ENCODE results near the gene ANKRD29. TPM values are rescaled to one million over a fixed set of nuclear protein-coding genes. Genes with fewer than 3 reads are reported as not detected.

ANKRD29 gene
- total and polyA plus RNA-seq, 2 donors (not counting 3 experiments of a cell fraction or from before 2014, with no cell fraction given), result 0.03 to 2.6 TPM

DNA sequence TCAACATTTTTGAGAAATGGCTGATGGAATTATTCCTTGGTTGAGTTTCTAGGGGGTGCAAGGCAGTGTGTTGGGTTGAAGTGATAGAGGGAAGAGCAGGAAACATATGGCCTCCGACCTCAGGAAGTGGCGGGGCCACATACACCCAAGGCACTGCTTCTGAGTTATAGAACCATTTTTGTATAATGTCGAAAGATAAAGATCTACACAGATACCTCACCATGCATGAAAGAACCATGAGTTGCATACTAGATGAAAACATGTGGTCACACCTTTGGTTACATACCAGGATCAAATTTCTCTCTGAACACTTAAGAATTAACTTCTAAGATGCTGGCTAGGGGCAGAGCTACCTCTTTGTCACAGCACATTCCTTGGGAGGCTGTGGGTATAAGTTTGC, 49.7 kb upstream of the ANKRD29 start:
- no peak overlapping the region for H3K9ac ChIP-seq (replicated peaks; ENCODE audit: extremely low read depth, insufficient read depth, low read length)
- dilution Hi-C loops (cut with MboI; ENCODE audit: extremely low pct_ligation_motif_present, low sequenced_read_pairs) (no loop called here), intact Hi-C loops (cut with micrococcal nuclease) (no loop called here)
- H3K4me1 ChIP-seq (ENCODE audit: control insufficient read depth, extremely low read depth, insufficient read depth, low read length), result no peaks in the 10 kb centered on the region
- DNase-seq (ENCODE audit: low read depth, low spot score) (no peak), FAIRE-seq (no peak)
- H3K79me2 ChIP-seq (ENCODE audit: control insufficient read depth, insufficient read depth, low read length), result no peaks in the 10 kb centered on the region
- ChIA-PET POLR2A (no interaction called here), CTCF (interaction anchor here (1.7 kb wide), 1 partner anchor 9 kb away, joined by 6 read pairs; no protein-coding TSS in a partner anchor)
- H3K36me3 ChIP-seq (ENCODE audit: control insufficient read depth in 2 of 2, extremely low read depth in 1 of 2, insufficient read depth in 2 of 2, low read length in 2 of 2), result no peaks in the 10 kb centered on the region
- H2AFZ ChIP-seq (ENCODE audit: low read depth, low read length), result no peak overlapping the region
- H4K20me1 ChIP-seq (replicated peaks; ENCODE audit: control insufficient read depth, extremely low read depth, insufficient read depth, low read length), result no peaks in the 10 kb centered on the region
- BruUV-seq (replicated peaks), result no TSS peak
- no peaks in the 10 kb centered on the region for H3K9me1 ChIP-seq (replicated peaks; ENCODE audit: control insufficient read depth, extremely low read depth, insufficient read depth, low read length)
- H3K4me3 ChIP-seq (replicated peaks in 1 of 3; ENCODE audit: insufficient read depth in 1 of 3, low read depth in 1 of 3, low read length in 3 of 3), result no peak overlapping the region
- no peaks in the 10 kb centered on the region for H3K27me3 ChIP-seq (ENCODE audit: control insufficient read depth in 2 of 2, insufficient read depth in 2 of 2, low read length in 2 of 2)
- no peaks in the 10 kb centered on the region for H3K9me3 ChIP-seq (replicated peaks; ENCODE audit: control insufficient read depth, insufficient read depth, low read length)
- TF ChIP-seq GATA2 (IDR thresholded peaks at IDR 0.05; ENCODE audit: insufficient read depth, insufficient read length, low read depth, low read length), result peak; percentile 37
- TF ChIP-seq POLR2A (IDR thresholded peaks at IDR 0.05; ENCODE audit: low read depth, low read length), result no peak
- no peak overlapping the region for H3K4me2 ChIP-seq (ENCODE audit: insufficient read depth, low read length)
- H3K27ac ChIP-seq (ENCODE audit: insufficient read depth, low read depth, low read length), result no peak overlapping the region

DNA sequence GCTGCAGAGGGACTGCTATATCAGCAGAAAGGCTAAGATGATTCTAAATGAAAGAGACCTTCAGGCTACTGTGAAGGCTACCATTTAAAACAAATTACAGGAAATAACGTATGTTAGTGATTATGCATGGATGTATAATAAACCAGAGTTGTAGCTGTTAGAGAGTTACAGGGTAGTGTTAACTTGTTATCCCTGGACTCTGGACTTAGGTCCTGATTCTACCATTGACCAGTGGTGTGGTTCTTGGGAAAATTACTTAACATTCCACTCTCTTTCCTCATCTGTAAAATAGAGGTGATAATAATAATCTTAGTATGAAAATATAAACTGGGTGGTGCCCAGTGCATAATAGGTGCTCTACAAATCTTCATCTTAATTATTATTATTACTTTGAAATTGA, 48.7 kb upstream of the ANKRD29 start:
- Histone ChIP-seq H3K4me1 (ENCODE audit: control insufficient read depth, extremely low read depth, insufficient read depth, low read length) (no peaks in the 10 kb centered on the region), H3K36me3 (ENCODE audit: control insufficient read depth in 2 of 2, extremely low read depth in 1 of 2, insufficient read depth in 2 of 2, low read length in 2 of 2) (no peaks in the 10 kb centered on the region), H3K9me1 (replicated peaks; ENCODE audit: control insufficient read depth, extremely low read depth, insufficient read depth, low read length) (no peaks in the 10 kb centered on the region), H3K27me3 (ENCODE audit: control insufficient read depth in 2 of 2, insufficient read depth in 2 of 2, low read length in 2 of 2) (no peaks in the 10 kb centered on the region), H3K79me2 (ENCODE audit: control insufficient read depth, insufficient read depth, low read length) (no peaks in the 10 kb centered on the region), H3K9ac (replicated peaks; ENCODE audit: extremely low read depth, insufficient read depth, low read length) (no peak overlapping the region), H3K4me3 (replicated peaks in 1 of 3; ENCODE audit: insufficient read depth in 1 of 3, low read depth in 1 of 3, low read length in 3 of 3) (no peak overlapping the region), H3K4me2 (ENCODE audit: insufficient read depth, low read length) (no peak overlapping the region), H4K20me1 (replicated peaks; ENCODE audit: control insufficient read depth, extremely low read depth, insufficient read depth, low read length) (no peaks in the 10 kb centered on the region), H3K27ac (ENCODE audit: insufficient read depth, low read depth, low read length) (no peak overlapping the region), H2AFZ (ENCODE audit: low read depth, low read length) (no peak overlapping the region), H3K9me3 (replicated peaks; ENCODE audit: control insufficient read depth, insufficient read depth, low read length) (no peaks in the 10 kb centered on the region)
- ChIA-PET POLR2A (no interaction called here), CTCF (interaction anchor here (0.6 to 1.7 kb wide), 3 partner anchors 8 to 89 kb away, joined by 3 to 6 read pairs (median 5); no protein-coding TSS in a partner anchor)
- FAIRE-seq, result no peak
- TF ChIP-seq EZH2 (IDR thresholded peaks at IDR 0.05; ENCODE audit: borderline replicate concordance, low read depth, low read length, severe bottlenecking) (no peak), FOS (IDR thresholded peaks at IDR 0.05; ENCODE audit: borderline replicate concordance, insufficient read depth, low read length) (no peak), MYC (IDR thresholded peaks at IDR 0.05; ENCODE audit: low read depth, low read length) (no peak), GATA2 (IDR thresholded peaks at IDR 0.05; ENCODE audit: insufficient read depth, insufficient read length, low read depth, low read length) (no peak), JUN (IDR thresholded peaks at IDR 0.05; ENCODE audit: borderline replicate concordance, insufficient read depth, insufficient read length, low read depth) (no peak), POLR2AphosphoS5 (IDR thresholded peaks at IDR 0.05; ENCODE audit: insufficient read depth, low read depth, low read length) (no peak)
- TF ChIP-seq, protein P1, sequence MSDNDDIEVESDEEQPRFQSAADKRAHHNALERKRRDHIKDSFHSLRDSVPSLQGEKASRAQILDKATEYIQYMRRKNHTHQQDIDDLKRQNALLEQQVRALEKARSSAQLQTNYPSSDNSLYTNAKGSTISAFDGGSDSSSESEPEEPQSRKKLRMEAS (IDR thresholded peaks at IDR 0.05; ENCODE audit: insufficient read depth, insufficient read length), result no peak
- TF ChIP-seq, protein P2, sequence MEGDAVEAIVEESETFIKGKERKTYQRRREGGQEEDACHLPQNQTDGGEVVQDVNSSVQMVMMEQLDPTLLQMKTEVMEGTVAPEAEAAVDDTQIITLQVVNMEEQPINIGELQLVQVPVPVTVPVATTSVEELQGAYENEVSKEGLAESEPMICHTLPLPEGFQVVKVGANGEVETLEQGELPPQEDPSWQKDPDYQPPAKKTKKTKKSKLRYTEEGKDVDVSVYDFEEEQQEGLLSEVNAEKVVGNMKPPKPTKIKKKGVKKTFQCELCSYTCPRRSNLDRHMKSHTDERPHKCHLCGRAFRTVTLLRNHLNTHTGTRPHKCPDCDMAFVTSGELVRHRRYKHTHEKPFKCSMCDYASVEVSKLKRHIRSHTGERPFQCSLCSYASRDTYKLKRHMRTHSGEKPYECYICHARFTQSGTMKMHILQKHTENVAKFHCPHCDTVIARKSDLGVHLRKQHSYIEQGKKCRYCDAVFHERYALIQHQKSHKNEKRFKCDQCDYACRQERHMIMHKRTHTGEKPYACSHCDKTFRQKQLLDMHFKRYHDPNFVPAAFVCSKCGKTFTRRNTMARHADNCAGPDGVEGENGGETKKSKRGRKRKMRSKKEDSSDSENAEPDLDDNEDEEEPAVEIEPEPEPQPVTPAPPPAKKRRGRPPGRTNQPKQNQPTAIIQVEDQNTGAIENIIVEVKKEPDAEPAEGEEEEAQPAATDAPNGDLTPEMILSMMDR (IDR thresholded peaks at IDR 0.05; ENCODE audit: extremely low read depth in 1 of 2, insufficient read depth in 1 of 2, low read depth in 1 of 2, low read length in 2 of 2), result no peak
- dilution Hi-C loops (cut with MboI; ENCODE audit: extremely low pct_ligation_motif_present, low sequenced_read_pairs), result no loop called here
- intact Hi-C loops (cut with micrococcal nuclease), result no loop called here
- DNase-seq (ENCODE audit: low read depth, low spot score), result no peak
- no TSS peak for BruUV-seq (replicated peaks)
